Left lung (tissue), 10 donors: ENCODE data around the gene DLX6. TPM values are rescaled to one million over a fixed set of nuclear protein-coding genes. Genes with fewer than 3 reads are reported as not detected.

Experiments used
- ATAC-seq: fragments of 200-7000 bp; cut with Tn5 transposase; one replicate; pipeline ENCODE4 v1.9.1; 2020; ENCODE audit warnings: moderate library complexity
- DNase-seq, 4 donors: peaks; one replicate each; pipeline ENCODE4 v3.0.0-alpha.2; 2013 to 2020
- H3K27ac ChIP-seq, 2 donors: fragments of 200-600 bp; sonication (generic) in 1 of 2; one replicate each; pipeline versions ENCODE4 v1.5.0 to v1.8.0; 2020 to 2021
- H3K27me3 ChIP-seq, 2 donors: fragments of 200-600 bp; sonication (generic) in 1 of 2; one replicate each; pipeline versions ENCODE4 v1.5.0 to v1.8.0; 2020 to 2021
- H3K36me3 ChIP-seq, 2 donors: fragments of 200-600 bp; sonication (generic) in 1 of 2; one replicate each; pipeline versions ENCODE4 v1.5.0 to v1.8.0; 2020 to 2021
- H3K4me1 ChIP-seq, 2 donors: fragments of 200-600 bp; one replicate each; pipeline ENCODE4 v1.8.0; 2021
- H3K4me3 ChIP-seq, 2 donors: fragments of 200-600 bp; sonication (generic) in 1 of 2; one replicate each; pipeline versions ENCODE4 v1.5.0 to v1.8.0; 2020 to 2021; ENCODE audit warnings: mild to moderate bottlenecking in 1 of 2
- H3K9me3 ChIP-seq, 2 donors: fragments of 200-600 bp; sonication (generic) in 1 of 2; one replicate each; pipeline versions ENCODE4 v1.5.0 to v1.8.0; 2020 to 2021
- intact Hi-C, 2 donors: fragments of 100-400 bp; cut with DNase I; formaldehyde crosslinking; loops; one replicate each; pipeline versions ENCODE4 v1.11.2 to v1.14.2; 2022
- polyA plus RNA-seq, 6 donors: library from polyadenylated mRNA; unstranded; fragments of 120-200 nt; gene quantifications; one replicate each; pipeline ENCODE4 v1.2.1, GENCODE V29; 2013; ENCODE audit not compliant: insufficient read length in 6 of 6
- total RNA-seq, 2 donors: library from RNA; stranded (reverse); fragmentation: NEBNext Ultra II Directional; extraction: Animal tissue kit (Norgen Biotek cat#: 25700); gene quantifications; one replicate each; pipeline ENCODE4 v1.2.1, GENCODE V29; 2021
- TF ChIP-seq, protein P1 (sequence below), 2 donors: fragments of 200-600 bp; sonication (generic) in 1 of 2; IDR thresholded peaks; one replicate each; pipeline versions ENCODE4 v1.5.0 to v1.8.0; 2021; ENCODE audit warnings: antibody characterized with exemption in 2 of 2
- donor health status: DM: no; HTN: yes; CAD: no.
- donor health status: DM: no; HTN: no; CAD: no.

DLX6 gene
- total and polyA plus RNA-seq, 8 donors = 0.14 TPM; not detected in 7

- Histone ChIP-seq H3K27ac (no peak overlapping the region), H3K27me3 (peaks cover 20 to 60% of the 10 kb centered on the region in 2 donors), H3K9me3 (no peaks in the 10 kb centered on the region), H3K4me3 (no peak overlapping the region), H3K36me3 (no peaks in the 10 kb centered on the region), H3K4me1 (no peaks in the 10 kb centered on the region)
- TF ChIP-seq, protein P1, sequence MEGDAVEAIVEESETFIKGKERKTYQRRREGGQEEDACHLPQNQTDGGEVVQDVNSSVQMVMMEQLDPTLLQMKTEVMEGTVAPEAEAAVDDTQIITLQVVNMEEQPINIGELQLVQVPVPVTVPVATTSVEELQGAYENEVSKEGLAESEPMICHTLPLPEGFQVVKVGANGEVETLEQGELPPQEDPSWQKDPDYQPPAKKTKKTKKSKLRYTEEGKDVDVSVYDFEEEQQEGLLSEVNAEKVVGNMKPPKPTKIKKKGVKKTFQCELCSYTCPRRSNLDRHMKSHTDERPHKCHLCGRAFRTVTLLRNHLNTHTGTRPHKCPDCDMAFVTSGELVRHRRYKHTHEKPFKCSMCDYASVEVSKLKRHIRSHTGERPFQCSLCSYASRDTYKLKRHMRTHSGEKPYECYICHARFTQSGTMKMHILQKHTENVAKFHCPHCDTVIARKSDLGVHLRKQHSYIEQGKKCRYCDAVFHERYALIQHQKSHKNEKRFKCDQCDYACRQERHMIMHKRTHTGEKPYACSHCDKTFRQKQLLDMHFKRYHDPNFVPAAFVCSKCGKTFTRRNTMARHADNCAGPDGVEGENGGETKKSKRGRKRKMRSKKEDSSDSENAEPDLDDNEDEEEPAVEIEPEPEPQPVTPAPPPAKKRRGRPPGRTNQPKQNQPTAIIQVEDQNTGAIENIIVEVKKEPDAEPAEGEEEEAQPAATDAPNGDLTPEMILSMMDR (IDR thresholded peaks at IDR 0.05) = no peak
- intact Hi-C loops = no loop called here
- DNase-seq = no peak
- no peak for ATAC-seq
Measured at GRCh38 chr7:96982586-96982985, 22.8 kb upstream of the DLX6 start.

- H3K9me3 ChIP-seq = no peaks in the 10 kb centered on the region
- H3K4me1 ChIP-seq = no peaks in the 10 kb centered on the region
- no peak overlapping the region for H3K27ac ChIP-seq
- no peaks in the 10 kb centered on the region for H3K36me3 ChIP-seq
- no peak overlapping the region for H3K4me3 ChIP-seq
- TF ChIP-seq, protein P1 (IDR thresholded peaks at IDR 0.05) = no peak
- intact Hi-C loops = no loop called here
- H3K27me3 ChIP-seq = peaks cover 48 to 89% of the 10 kb centered on the region in 2 donors
- DNase-seq = no peak
- ATAC-seq = no peak
Measured at GRCh38 chr7:96985992-96986391, 19.4 kb upstream of the DLX6 start.

DNA sequence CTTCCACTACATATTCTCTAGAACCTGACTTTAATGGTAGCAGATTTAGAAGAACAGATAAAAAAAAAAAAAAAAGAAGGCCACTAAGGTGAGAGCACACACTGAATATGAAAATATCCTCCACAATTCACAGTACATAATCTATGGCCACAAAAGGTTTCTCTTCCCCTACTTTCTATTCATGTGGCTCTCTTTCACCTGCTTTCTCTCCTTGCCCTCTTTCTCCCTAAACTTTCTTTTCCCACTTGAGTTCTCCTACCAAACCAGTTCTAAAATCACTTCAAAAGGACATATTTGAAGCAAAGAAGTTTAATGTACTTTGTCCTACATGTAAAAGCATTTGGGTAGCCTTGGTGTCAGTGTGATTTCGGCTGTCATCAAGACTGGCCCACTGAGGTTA lies 18.5 kb upstream of the DLX6 start:
- Histone ChIP-seq H3K9me3 (no peaks in the 10 kb centered on the region), H3K27ac (no peak overlapping the region), H3K36me3 (no peaks in the 10 kb centered on the region), H3K4me1 (no peaks in the 10 kb centered on the region), H3K4me3 (no peak overlapping the region), H3K27me3 (peaks cover 57 to 98% of the 10 kb centered on the region in 2 donors)
- no peak for ATAC-seq
- intact Hi-C loops = no loop called here
- TF ChIP-seq, protein P1 (IDR thresholded peaks at IDR 0.05) = no peak
- DNase-seq = no peak

GRCh38 chr7:96987719-96988118 lies 17.6 kb upstream of the DLX6 start:
- TF ChIP-seq, protein P1 (IDR thresholded peaks at IDR 0.05) = no peak
- Histone ChIP-seq H3K4me1 (no peaks in the 10 kb centered on the region), H3K27ac (no peak overlapping the region), H3K36me3 (no peaks in the 10 kb centered on the region), H3K9me3 (no peaks in the 10 kb centered on the region), H3K4me3 (no peak overlapping the region), H3K27me3 (peaks cover 65 to 100% of the 10 kb centered on the region in 2 donors)
- intact Hi-C loops = no loop called here
- no peak for ATAC-seq
- no peak for DNase-seq

DNA sequence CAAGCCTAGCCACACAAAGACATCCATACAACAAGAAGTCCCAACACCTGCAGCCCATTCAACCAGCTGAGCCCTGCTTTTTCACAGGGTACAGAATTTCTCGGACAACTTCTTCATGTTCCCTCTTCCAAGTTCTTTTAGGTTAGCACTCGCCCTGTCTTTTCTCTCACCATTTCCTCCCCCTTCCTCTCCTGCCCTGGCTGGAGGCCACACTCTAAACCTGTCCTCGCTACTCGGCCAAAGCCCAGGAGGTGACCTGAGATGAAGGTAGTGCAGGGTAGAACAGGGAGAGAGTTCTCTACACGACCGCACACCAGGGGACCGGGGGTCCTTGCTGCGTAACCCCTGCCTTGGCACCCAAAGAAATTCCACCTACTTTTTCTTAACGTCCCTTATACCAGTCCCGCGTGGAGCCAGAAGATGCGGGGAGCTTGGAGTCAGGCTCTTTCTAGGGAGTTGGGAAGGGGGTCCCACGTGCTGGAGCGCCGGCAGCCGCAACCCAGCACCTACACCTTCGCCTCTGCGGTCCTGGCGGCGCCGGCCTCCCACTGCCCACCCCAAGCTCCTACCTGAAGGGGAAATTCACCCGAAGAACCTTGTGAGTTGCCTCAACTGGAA lies 16.0 kb upstream of the DLX6 start:
- ATAC-seq = no peak

More for the DNA sequence above, 16.0 kb upstream of the DLX6 start:
- Histone ChIP-seq H3K4me3 (no peak overlapping the region), H3K9me3 (no peaks in the 10 kb centered on the region), H3K27ac (no peak overlapping the region), H3K36me3 (no peaks in the 10 kb centered on the region), H3K4me1 (no peaks in the 10 kb centered on the region), H3K27me3 (peaks cover 81 to 100% of the 10 kb centered on the region in 2 donors)
- DNase-seq = no peak
- intact Hi-C loops = no loop called here
- TF ChIP-seq, protein P1 (IDR thresholded peaks at IDR 0.05) = no peak
